ENCODE measurements around the gene DLG2.

DNA sequence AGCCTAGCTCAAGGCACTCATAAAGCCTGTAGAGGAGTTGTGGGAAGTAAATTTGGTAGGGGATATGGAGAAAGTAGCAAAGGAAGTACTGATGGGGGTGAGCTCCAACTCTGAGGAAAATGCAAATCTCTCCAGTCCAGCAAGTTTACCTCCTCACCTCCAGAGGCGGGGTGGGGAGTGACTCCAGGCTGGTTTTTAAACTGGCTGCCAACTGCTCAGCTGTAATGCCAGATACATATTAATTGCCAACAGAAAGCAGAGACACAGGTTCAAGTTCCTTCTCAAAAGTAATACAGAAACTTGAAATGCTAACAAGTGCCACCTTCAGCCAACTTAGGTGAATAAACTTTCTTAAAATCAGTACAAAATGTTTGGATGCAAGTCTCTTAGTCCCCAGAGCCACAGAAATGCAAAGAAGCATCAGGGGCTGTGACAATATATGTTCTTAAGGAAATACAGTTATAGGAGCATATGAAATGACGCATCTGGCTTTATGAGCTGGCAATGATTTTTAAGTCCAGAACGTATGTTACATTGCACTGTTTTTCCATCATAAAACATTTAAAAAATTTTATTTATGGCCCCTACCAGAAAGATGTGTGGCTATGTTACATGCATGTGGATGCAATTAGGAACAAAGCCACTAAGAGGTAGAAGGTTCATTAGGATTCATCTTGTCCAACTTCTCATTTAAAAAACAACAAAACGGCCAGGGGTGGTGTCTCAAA, 1904.6 kb downstream of the DLG2 start:
- TF ChIP-seq, protein P1, sequence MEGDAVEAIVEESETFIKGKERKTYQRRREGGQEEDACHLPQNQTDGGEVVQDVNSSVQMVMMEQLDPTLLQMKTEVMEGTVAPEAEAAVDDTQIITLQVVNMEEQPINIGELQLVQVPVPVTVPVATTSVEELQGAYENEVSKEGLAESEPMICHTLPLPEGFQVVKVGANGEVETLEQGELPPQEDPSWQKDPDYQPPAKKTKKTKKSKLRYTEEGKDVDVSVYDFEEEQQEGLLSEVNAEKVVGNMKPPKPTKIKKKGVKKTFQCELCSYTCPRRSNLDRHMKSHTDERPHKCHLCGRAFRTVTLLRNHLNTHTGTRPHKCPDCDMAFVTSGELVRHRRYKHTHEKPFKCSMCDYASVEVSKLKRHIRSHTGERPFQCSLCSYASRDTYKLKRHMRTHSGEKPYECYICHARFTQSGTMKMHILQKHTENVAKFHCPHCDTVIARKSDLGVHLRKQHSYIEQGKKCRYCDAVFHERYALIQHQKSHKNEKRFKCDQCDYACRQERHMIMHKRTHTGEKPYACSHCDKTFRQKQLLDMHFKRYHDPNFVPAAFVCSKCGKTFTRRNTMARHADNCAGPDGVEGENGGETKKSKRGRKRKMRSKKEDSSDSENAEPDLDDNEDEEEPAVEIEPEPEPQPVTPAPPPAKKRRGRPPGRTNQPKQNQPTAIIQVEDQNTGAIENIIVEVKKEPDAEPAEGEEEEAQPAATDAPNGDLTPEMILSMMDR (conservative IDR thresholded peaks at IDR 0.05; ENCODE audit: low read depth, low read length) = no peak
- TF ChIP-seq POLR2A (IDR thresholded peaks at IDR 0.05; ENCODE audit: low read depth, low read length) = no peak
- no peak for TF ChIP-seq MXI1 (IDR thresholded peaks at IDR 0.05; ENCODE audit: borderline replicate concordance, low read depth, low read length)
- TF ChIP-seq MAFK (IDR thresholded peaks at IDR 0.05; ENCODE audit: low read depth, low read length) = no peak
- TF ChIP-seq, protein P2, sequence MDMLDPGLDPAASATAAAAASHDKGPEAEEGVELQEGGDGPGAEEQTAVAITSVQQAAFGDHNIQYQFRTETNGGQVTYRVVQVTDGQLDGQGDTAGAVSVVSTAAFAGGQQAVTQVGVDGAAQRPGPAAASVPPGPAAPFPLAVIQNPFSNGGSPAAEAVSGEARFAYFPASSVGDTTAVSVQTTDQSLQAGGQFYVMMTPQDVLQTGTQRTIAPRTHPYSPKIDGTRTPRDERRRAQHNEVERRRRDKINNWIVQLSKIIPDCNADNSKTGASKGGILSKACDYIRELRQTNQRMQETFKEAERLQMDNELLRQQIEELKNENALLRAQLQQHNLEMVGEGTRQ (IDR thresholded peaks at IDR 0.05; ENCODE audit: low read depth, low read length) = no peak
- TF ChIP-seq RCOR1 (IDR thresholded peaks at IDR 0.05; ENCODE audit: insufficient replicate concordance, low read length) = no peak
- TF ChIP-seq, protein P3, sequence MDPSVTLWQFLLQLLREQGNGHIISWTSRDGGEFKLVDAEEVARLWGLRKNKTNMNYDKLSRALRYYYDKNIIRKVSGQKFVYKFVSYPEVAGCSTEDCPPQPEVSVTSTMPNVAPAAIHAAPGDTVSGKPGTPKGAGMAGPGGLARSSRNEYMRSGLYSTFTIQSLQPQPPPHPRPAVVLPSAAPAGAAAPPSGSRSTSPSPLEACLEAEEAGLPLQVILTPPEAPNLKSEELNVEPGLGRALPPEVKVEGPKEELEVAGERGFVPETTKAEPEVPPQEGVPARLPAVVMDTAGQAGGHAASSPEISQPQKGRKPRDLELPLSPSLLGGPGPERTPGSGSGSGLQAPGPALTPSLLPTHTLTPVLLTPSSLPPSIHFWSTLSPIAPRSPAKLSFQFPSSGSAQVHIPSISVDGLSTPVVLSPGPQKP (IDR thresholded peaks at IDR 0.05; ENCODE audit: borderline replicate concordance, low read depth, low read length) = no peak
- no peak for TF ChIP-seq RFX5 (IDR thresholded peaks at IDR 0.05; ENCODE audit: low read depth, low read length)
- TF ChIP-seq RAD21 (IDR thresholded peaks at IDR 0.05; ENCODE audit: low read length) = no peak
- no peak for TF ChIP-seq SMC3 (IDR thresholded peaks at IDR 0.05; ENCODE audit: low read depth, low read length)

All from IMR-90 (cell line).